A549 (cell line): ENCODE measurements around the gene RBM25.

ENCODE experiments used
- BHLHE40 ChIP-seq: IDR thresholded peaks from 2 replicates; pipeline ENCODE4 v1.6.1; 2012; ENCODE audit warnings: low read depth, low read length, inconsistent platforms
- CEBPB ChIP-seq, 2 experiments: fragments of >200 bp in 1 of 2; sonication (Bioruptor Twin) in 1 of 2; formaldehyde crosslinking in 1 of 2; IDR thresholded peaks; 2 replicates each; pipeline ENCODE4 v1.6.1; 2012 to 2016
- CHD2 ChIP-seq: fragments of 150-350 bp; IDR thresholded peaks from 2 replicates; pipeline ENCODE4 v1.6.1; 2014; ENCODE audit warnings: low read length; ENCODE audit not compliant: partially characterized antibody
- CTCF ChIP-seq: fragments of >200 bp; sonication (Bioruptor Twin); formaldehyde crosslinking; IDR thresholded peaks from 3 replicates; pipeline ENCODE4 v1.5.1; 2016
- JUN ChIP-seq, 2 experiments: fragments of >200 bp; sonication (Bioruptor Twin); formaldehyde crosslinking; IDR thresholded peaks; 2 replicates in 1 of 2; 3 replicates in 1 of 2; pipeline ENCODE4 v1.6.1; 2016 to 2017
- MAFK ChIP-seq: fragments of 450-650 bp; IDR thresholded peaks from 2 replicates; pipeline ENCODE4 v1.6.1; 2014; ENCODE audit not compliant: partially characterized antibody
- MAX ChIP-seq: IDR thresholded peaks from 2 replicates; pipeline ENCODE4 v1.6.1; 2012
- MAZ ChIP-seq: fragments of 150-350 bp; IDR thresholded peaks from 2 replicates; pipeline ENCODE4 v1.6.1; 2014; ENCODE audit warnings: antibody characterized with exemption, low read depth, low read length, borderline replicate concordance
- PBX3 ChIP-seq: IDR thresholded peaks from 2 replicates; pipeline ENCODE4 v1.6.1; 2012
- POLR2A ChIP-seq: IDR thresholded peaks from 2 replicates; pipeline ENCODE4 v1.6.1; 2012; ENCODE audit warnings: mild to moderate bottlenecking, low read length
- RAD21 ChIP-seq, 2 experiments: fragments of >200 bp in 1 of 2; sonication (Bioruptor Twin) in 1 of 2; formaldehyde crosslinking in 1 of 2; IDR thresholded peaks in 1 of 2; conservative IDR thresholded peaks in 1 of 2; 2 replicates in 1 of 2; 3 replicates in 1 of 2; pipeline ENCODE4 v1.6.1; 2012 to 2018; ENCODE audit warnings: inconsistent platforms in 1 of 2
- ZC3H11A ChIP-seq: fragments of 450-650 bp; IDR thresholded peaks from 2 replicates; pipeline ENCODE4 v1.6.1; 2014; ENCODE audit warnings: antibody characterized with exemption, mild to moderate bottlenecking
- ZFP36 ChIP-seq: fragments of 450-650 bp; IDR thresholded peaks from 2 replicates; pipeline ENCODE4 v1.6.1; 2014; ENCODE audit warnings: borderline replicate concordance; ENCODE audit not compliant: partially characterized antibody

- no peak for TF ChIP-seq MAFK
- TF ChIP-seq CHD2 = no peak
- no peak for TF ChIP-seq PBX3
- no peak for TF ChIP-seq ZC3H11A
- TF ChIP-seq CTCF = no peak
- TF ChIP-seq RAD21 (conservative IDR thresholded peaks at IDR 0.05 in 1 of 2, IDR thresholded peaks at IDR 0.05 in 1 of 2) = no peak
- TF ChIP-seq BHLHE40 = no peak
- TF ChIP-seq POLR2A = no peak
- TF ChIP-seq ZFP36 = no peak
- TF ChIP-seq CEBPB (IDR thresholded peaks at IDR 0.05) = no peak
- no peak for TF ChIP-seq MAX
- TF ChIP-seq MAZ = no peak
- TF ChIP-seq JUN (IDR thresholded peaks at IDR 0.05) = no peak
These were observed 36.3 kb upstream of the RBM25 start for GRCh38 chr14:73022051-73022450.
